ENCODE data around the gene SNX15. TPM values are rescaled to one million over a fixed set of nuclear protein-coding genes. Genes with fewer than 3 reads are reported as not detected.

The SNX15 gene
- total RNA-seq, 2 donors from 2014 or later, result 7.9 to 10.6 TPM

GRCh38 chr11:65040847-65041622 is 13.8 kb downstream of the SNX15 start, which contains the start of gene SAC3D1:
Gene SAC3D1, plus strand, starts transcription at chr11:65041210. Its CDS starts 83 bp downstream, at chr11:65041293.
- Histone ChIP-seq H3K27me3 (no peaks in the 10 kb centered on the region), H3K4me3 (peak within 1 kb of the TSS; percentile 60 to 84), H3K9me3 (no peaks in the 10 kb centered on the region), H3K27ac (peak within 1 kb of the TSS; percentile 85 to 96 (median 92)), H3K4me1 (peaks cover 27% of the 10 kb centered on the region), H3K36me3 (replicated peaks in 1 of 2; ENCODE audit: insufficient read depth in 1 of 2, low read depth in 2 of 2) (no peaks in the 10 kb centered on the region)
- DNase-seq (peak; percentile 86 to 93 (median 90)), ATAC-seq (peak; percentile 93)
- 0% methylated on average over 15 to 54 of the region's 91 CpGs for WGBS, 2 donors
- peak in 2 of 3 donors; percentile 44 to 57 for TF ChIP-seq POLR2A (IDR thresholded peaks at IDR 0.05)
- peak in 1 of 7 experiments; percentile 6 for TF ChIP-seq CTCF (IDR thresholded peaks at IDR 0.05)
- intact Hi-C loops (cut with DNase I), result no loop called here

GRCh38 chr11:65042891-65043290 is 15.7 kb downstream of the SNX15 start:
- Histone ChIP-seq H3K9me3 (no peaks in the 10 kb centered on the region), H3K36me3 (replicated peaks in 1 of 2; ENCODE audit: insufficient read depth in 1 of 2, low read depth in 2 of 2) (no peaks in the 10 kb centered on the region), H3K27ac (no peak overlapping the region), H3K4me1 (peaks cover 23% of the 10 kb centered on the region), H3K4me3 (no peak overlapping the region), H3K27me3 (no peaks in the 10 kb centered on the region)
- ATAC-seq (no peak), DNase-seq (no peak)
- intact Hi-C loops (cut with DNase I), result no loop called here
- 86 to 92% methylated on average over 6 of the region's 6 CpGs for WGBS, 2 donors
- no peak for TF ChIP-seq CTCF (IDR thresholded peaks at IDR 0.05)
- TF ChIP-seq POLR2A (IDR thresholded peaks at IDR 0.05), result no peak

- whole genome bisulfite sequencing, 2 donors, result 80 to 90% methylated on average over 23 of the region's 23 CpGs
- TF ChIP-seq POLR2A (IDR thresholded peaks at IDR 0.05), result no peak
- TF ChIP-seq CTCF (IDR thresholded peaks at IDR 0.05), result no peak
- Histone ChIP-seq H3K27me3 (no peaks in the 10 kb centered on the region), H3K27ac (no peak overlapping the region), H3K36me3 (replicated peaks in 1 of 2; ENCODE audit: insufficient read depth in 1 of 2, low read depth in 2 of 2) (no peaks in the 10 kb centered on the region), H3K9me3 (no peaks in the 10 kb centered on the region), H3K4me3 (no peak overlapping the region), H3K4me1 (peaks cover 23% of the 10 kb centered on the region)
- intact Hi-C loops (cut with DNase I), result no loop called here
- peak in 1 of 4 donors; percentile 64 for DNase-seq
- ATAC-seq, result no peak
Measured at GRCh38 chr11:65043881-65044501, 16.8 kb downstream of the SNX15 start.

GRCh38 chr11:65045061-65045460 is 17.8 kb downstream of the SNX15 start:
- H3K27ac ChIP-seq, result no peak overlapping the region
- ATAC-seq (no peak), DNase-seq (no peak)
- H3K4me1 ChIP-seq, result peaks cover 21% of the 10 kb centered on the region
- 83 to 98% methylated on average over 1 to 4 of the region's 5 CpGs for WGBS, 2 donors
- H3K9me3 ChIP-seq, result no peaks in the 10 kb centered on the region
- TF ChIP-seq CTCF (IDR thresholded peaks at IDR 0.05), result no peak
- no peak for TF ChIP-seq POLR2A (IDR thresholded peaks at IDR 0.05)
- H3K36me3 ChIP-seq (replicated peaks in 1 of 2; ENCODE audit: insufficient read depth in 1 of 2, low read depth in 2 of 2), result no peaks in the 10 kb centered on the region
- no peak overlapping the region for H3K4me3 ChIP-seq
- no peaks in the 10 kb centered on the region for H3K27me3 ChIP-seq
- intact Hi-C loops (cut with DNase I), result no loop called here

All from body of pancreas (tissue), 4 donors.